Measurements from ENCODE around the gene PDCL3.

Gene PDCL3

DNA sequence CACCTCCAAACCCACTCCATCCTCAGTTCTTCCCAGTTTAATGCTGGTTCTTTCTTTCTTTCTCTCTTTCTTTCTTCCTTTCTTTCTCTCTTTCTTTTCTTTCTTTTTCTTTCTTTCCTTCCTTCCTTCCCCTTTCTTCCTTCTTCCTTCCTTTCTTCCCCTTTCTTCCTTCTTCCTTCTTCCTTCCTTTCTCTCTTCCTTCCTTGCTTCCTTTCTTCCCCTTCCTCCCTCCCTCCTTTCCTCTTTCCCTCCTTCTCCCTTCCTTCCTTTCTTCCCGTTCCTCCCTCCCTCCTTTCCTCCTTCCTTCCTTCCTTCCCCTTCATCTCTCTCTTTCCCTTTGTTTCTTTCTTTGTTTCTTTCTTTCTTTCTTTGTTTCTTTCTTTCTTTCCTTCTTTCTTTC lies 50.9 kb downstream of the PDCL3 start:
- no peak for DNase-seq

DNA sequence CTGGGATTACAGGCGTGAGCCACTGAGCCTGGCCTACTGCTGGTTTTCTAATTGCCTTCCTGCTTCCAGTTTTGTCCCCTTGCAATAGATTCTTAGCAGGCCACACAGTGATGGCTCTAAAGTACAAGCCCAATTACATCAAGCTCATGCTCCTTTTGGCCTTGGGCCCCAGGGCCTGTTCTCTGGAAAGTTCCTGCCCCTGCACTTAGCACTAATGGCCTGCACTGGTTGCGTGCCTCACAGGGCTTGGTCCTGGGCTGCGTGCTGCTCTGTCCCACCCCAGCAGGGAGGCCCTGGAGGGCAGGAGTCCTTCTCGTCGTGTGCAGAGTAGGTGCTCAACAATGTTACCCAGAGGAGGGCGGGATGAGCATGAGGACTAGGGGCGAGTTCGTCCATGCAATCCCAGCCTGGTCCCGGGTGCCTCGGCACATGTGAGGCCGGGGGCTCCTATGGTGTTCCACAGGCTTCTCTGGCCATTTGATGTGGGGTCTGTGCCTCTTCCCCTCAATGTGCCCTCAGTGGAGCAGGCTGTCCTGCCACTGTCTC lies 51.7 kb downstream of the PDCL3 start:
- no peak for DNase-seq

DNA sequence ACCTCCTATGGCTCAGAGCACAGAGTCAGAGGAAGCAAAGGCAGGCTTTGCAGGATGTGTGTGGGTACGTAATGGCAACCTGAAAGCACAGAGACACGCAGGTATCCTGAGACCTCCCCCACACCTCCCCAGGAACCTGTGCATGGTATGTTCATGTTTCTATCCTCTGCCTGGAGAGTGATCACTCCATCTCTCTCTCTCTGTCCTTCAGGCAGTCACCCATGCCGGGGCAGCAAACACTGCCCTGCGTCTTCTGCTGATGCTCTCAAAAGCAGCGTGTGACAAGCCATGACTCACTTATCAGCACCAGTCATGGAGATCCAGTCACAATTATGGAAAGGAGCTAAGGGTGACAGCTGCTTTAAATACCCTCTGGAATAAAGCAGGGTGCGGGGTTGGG lies 52.7 kb downstream of the PDCL3 start:
- DNase-seq = no peak

DNA sequence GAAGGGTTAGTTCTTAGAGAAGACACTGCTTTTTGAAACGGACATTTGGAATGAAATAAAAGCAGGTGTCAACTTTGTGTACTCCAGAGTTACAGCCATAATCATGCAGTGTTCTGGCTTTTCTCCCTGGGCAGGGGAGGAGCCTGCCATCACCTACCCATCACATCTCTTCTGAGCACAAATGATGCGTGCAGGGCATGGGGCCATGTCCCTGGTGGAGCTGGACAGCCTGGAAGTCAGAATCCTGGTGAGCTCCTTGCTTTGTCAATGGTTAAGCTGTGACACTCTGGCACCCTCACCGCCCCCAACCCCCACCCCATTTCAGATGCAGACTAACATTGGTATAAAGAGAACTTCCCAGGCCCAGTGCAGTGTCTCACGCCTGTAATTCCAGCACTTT lies 53.1 kb downstream of the PDCL3 start:
- no peak for DNase-seq

DNA sequence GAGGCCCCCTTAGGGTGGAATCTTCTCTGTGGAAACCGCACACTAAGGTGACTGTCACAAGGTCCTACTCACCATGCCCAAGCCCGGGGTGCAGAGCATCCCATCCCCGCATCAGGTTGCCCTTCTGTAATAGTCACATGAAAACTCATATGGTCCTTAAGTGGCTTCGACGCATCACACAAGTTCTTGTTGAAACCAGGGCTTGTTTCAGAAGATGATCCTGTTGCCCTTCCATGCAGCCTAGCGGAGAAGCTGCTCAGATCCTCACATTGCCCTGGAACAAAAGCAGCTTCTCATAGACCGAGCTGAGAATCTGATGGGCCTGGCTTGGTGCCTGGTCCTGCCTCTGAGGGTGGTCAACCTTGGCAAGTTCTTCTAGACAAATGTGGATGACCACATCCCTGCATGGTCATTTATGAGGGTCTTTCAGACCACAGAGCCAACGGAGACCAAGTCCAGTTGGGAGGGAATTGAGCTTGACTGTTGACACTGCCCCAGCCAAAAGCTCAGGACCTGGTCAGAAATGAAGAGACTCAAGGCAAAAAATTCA lies 54.1 kb downstream of the PDCL3 start:
- no peak for DNase-seq

DNA sequence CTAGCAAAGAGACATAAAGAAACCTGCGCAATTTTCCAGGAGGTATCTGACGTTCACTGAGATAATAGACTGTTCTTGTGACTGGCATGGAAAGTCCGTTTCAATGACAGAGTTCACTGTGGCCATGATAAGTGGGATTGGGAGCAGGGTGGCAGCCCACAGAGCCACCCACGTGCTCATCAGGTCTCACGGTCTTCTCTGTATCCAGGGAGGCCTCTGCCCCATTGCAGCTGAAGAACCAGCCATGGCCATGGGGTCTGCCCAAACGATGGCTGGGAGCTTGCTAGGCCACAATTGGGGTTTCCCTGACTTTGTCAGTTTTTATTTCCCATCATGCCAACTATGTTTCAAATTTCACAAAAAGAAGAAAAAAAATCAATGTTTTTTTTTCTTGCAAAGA lies 57.2 kb downstream of the PDCL3 start:
- no peak for DNase-seq

DNA sequence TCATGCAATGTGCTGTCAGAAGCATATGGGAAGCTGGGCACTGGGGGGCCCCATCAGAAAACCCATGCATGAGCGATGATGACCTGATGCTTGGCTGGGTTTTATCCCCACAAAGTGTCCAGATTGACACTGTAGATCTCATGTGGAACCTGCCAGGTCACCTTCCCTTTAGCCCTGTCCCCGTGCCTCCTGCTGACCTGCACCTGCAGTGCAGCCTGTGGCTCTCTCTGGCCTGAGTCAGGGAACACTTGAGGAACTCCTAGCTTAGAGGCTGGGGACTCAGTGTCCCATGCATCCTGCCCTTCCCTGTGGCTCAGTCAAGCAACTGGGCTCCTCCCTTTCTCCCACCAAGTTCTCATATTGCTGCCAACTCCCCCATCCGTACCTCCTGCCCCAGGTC lies 57.7 kb downstream of the PDCL3 start:
- no peak for DNase-seq

DNA sequence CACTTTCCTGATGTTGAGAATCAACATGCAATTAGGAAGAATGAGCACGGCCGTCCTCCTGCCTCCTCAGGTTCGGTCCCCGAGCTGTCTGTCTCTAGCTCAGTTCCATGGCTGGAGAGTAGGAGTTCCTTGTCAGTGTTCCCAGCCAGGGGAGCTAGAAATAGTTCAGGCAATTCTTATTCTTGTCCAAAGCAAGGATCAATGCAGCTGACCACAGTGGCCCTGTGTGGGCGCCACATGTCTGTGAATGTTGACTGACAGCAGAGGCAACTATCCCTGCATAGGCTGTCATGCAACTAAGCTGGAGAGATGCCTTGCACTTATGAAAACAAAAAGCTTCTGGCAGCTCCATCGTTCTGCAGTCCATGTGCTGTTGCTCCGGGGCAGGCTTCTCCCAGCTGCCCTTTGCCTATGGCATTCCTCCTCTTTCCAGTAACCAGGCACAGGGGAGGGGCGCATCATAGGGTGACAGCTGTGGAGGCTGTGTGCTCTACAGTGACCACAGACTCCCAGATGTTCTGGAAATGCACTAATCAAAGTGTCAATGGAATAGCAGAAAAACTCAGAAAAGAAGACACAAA lies 58.7 kb downstream of the PDCL3 start:
- DNase-seq = no peak

DNA sequence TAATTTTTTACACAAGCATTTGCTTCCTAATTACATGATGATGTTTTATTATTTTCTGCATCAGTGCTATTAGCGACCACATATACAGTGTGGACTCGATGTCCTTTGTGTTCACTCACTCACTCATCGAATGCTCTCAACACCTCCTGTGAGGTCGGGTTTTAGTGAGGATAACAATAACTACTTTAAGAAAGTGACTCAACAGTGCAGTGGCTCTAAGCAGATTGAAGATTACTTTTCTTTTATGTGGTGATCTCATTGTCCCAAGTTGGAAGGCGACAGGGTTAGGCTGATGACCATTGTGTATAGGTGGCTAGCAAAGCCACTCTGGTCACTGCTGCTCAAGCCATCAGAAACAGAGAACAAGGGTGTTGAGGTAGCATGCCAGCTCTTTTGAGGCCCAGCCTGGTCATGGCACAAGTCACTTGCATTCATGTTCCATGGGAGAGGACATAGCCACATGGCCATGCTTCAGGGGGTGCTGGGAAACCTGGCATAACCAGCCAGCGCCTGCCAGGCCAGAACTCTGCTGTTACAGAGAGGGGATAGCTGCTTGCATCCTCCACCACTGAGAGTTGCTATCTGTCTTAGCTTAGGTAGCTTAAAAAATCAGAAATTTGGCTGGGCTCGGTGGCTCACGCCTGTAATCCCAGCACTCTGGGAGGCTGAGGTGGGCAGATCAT lies 60.4 kb downstream of the PDCL3 start:
- no peak for DNase-seq

DNA sequence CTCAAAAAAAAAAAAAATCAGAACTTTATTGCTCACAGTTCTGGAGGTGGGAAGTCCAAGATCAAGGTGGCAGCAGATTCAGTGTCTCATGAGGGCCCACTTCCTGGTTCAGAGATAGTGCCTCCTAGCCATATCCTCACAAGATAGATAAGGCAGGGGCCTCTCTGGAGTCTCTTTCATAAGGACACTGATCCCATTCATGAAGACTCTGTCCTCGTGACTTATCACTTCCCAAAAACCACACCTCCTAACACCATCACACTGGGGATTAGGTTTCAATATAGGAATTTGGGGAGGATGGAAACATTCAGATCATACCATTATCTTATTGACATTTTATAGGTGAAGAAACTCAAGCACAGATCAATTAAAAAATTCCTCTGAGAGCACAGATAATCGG lies 61.1 kb downstream of the PDCL3 start:
- no peak for DNase-seq

DNA sequence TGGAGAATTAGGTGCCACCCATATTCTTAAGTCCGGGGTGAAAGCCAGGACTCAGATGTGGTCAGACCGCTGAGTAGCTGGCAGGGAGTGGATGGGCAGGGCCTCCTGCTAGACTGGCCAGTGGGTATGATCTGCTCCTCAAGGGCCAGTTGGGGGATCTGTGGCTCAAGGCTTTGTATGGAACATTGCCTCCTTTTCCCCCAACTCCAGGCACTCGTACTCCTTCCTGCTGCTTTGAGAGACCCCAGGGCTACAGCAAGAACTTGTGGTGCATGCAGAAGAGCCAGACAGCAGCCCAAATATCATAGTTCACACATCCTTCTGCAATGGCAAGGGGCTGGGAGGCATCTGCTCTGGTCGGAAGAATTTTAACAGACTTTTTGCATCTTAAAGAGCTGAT lies 61.7 kb downstream of the PDCL3 start:
- no peak for DNase-seq

DNA sequence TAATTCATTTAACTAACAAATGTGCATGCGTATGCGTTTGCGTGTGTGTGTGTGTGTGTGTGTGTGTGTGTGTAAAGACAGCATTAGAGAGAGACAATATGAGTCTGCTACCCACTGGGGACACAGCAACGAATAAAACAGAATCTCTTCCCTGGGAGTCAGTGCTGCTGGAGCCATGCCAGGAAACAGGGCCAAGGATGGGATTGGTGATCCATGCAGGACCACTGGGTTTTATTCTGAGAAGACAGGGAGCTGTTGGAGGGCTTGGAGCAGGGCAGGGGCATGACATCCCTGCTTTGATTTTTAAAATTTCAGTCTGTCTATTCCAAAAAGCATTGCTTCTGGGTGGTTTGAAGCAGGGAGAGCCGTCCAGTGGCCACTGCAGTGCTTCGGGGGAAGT lies 62.9 kb downstream of the PDCL3 start:
- DNase-seq = no peak

Measured in stimulated activated CD4-positive, alpha-beta T cell treated with anti-CD3 and anti-CD28 coated beads, Interleukin-1b, Interleukin-23, amount 100 ng/mL, for 48 hours (primary cell).